H1 (cell line): ENCODE data around the gene CORO1C. TPM values are rescaled to one million over a fixed set of nuclear protein-coding genes. Genes with fewer than 3 reads are reported as not detected.
A peak's percentile ranks its signal among the peaks of the same experiment; 100 is the strongest.

Experiments
- CTCF ChIA-PET: fragments of 300-600 bp; sonication (Branson Sonifier 250); formaldehyde crosslinking; loops from one replicate; lab custom pipeline; 2021; ENCODE audit not compliant: partially characterized antibody; lab: Charles Lee
- POLR2A ChIA-PET: fragments of 300-600 bp; sonication (Branson Sonifier 250); formaldehyde crosslinking; loops from one replicate; lab custom pipeline; 2021; ENCODE audit warnings: inconsistent platforms; ENCODE audit not compliant: partially characterized antibody; lab: Charles Lee
- DNase-seq, 2 experiments: peaks; one replicate each; pipeline versions ENCODE4 v3.0.0 to v3.0.0-alpha.2; 2010 to 2022; ENCODE audit warnings: low spot score in 2 of 2, low read depth in 1 of 2, mixed read lengths in 1 of 2
- FAIRE-seq: peaks from 2 replicates; lab custom pipeline; 2011; peaks lifted over from hg19 to GRCh38; lab: Jason Lieb, UNC
- H2AFZ ChIP-seq: 2 replicates; pipeline ENCODE4 v1.8.1; 2012; ENCODE audit warnings: low read length, inconsistent platforms
- H2AK5ac ChIP-seq: 2 replicates; pipeline ENCODE4 v1.6.1; 2013; ENCODE audit warnings: low read depth, low read length
- H2BK120ac ChIP-seq: replicated peaks from 2 replicates; pipeline ENCODE3; 2013; ENCODE audit warnings: low read depth, low read length, inconsistent platforms
- H2BK12ac ChIP-seq: 2 replicates; pipeline ENCODE4 v1.6.1; 2013; ENCODE audit warnings: low read depth, low read length
- H2BK15ac ChIP-seq: 2 replicates; pipeline ENCODE4 v1.6.1; 2013; ENCODE audit warnings: low read length
- H2BK20ac ChIP-seq: 2 replicates; pipeline ENCODE4 v1.6.1; 2013; ENCODE audit warnings: low read length
- H2BK5ac ChIP-seq: 2 replicates; pipeline ENCODE4 v1.6.1; 2013; ENCODE audit warnings: low read depth, low read length
- H3K14ac ChIP-seq: 2 replicates; pipeline ENCODE4 v1.6.1; 2013; ENCODE audit warnings: inconsistent platforms; ENCODE audit not compliant: insufficient read length
- H3K18ac ChIP-seq: 2 replicates; pipeline ENCODE4 v1.6.1; 2013; ENCODE audit warnings: low read length; ENCODE audit errors: extremely low read depth
- H3K23ac ChIP-seq: 2 replicates; pipeline ENCODE4 v1.6.1; 2013; ENCODE audit warnings: inconsistent platforms; ENCODE audit not compliant: insufficient read length
- H3K23me2 ChIP-seq: 2 replicates; pipeline ENCODE4 v1.6.1; 2013; ENCODE audit warnings: low read depth, low read length
- H3K27ac ChIP-seq: 2 replicates; pipeline ENCODE4 v1.6.1; 2011; ENCODE audit warnings: low read depth, low read length, inconsistent platforms
- H3K27me3 ChIP-seq, 4 experiments: replicated peaks in 1 of 4; 1 replicate in 1 of 4; 2 replicates in 3 of 4; pipeline versions ENCODE4 v1.6.1 to v1.8.1; 2011 to 2013; ENCODE audit warnings: low read length in 3 of 4, mild to moderate bottlenecking in 3 of 4, inconsistent platforms in 2 of 4, mixed read lengths in 2 of 4, moderate library complexity in 1 of 4; ENCODE audit not compliant: control insufficient read depth in 3 of 4, insufficient read depth in 3 of 4; ENCODE audit errors: extremely low read depth in 1 of 4
- H3K36me3 ChIP-seq, 4 experiments: 2 replicates each; pipeline versions ENCODE4 v1.6.1 to v1.8.1; 2011 to 2013; ENCODE audit warnings: mild to moderate bottlenecking in 4 of 4, low read length in 3 of 4, moderate library complexity in 2 of 4, control low read depth in 1 of 4, inconsistent platforms in 1 of 4; ENCODE audit not compliant: insufficient read depth in 4 of 4, control insufficient read depth in 2 of 4
- H3K4ac ChIP-seq: replicated peaks from 2 replicates; pipeline ENCODE3; 2013; ENCODE audit warnings: low read length, low read depth, mixed read lengths, inconsistent platforms; ENCODE audit not compliant: insufficient read length
- H3K4me1 ChIP-seq, 4 experiments: replicated peaks in 1 of 4; 1 replicate in 1 of 4; 2 replicates in 3 of 4; pipeline versions ENCODE4 v1.6.1 to v1.8.1; 2011 to 2013; ENCODE audit warnings: low read length in 3 of 4, inconsistent platforms in 2 of 4, mixed read lengths in 1 of 4; ENCODE audit not compliant: insufficient read depth in 4 of 4, control insufficient read depth in 3 of 4
- H3K4me2 ChIP-seq, 2 experiments: 2 replicates each; pipeline versions ENCODE4 v1.6.1 to v1.8.1; 2011 to 2013; ENCODE audit warnings: low read depth in 2 of 2, low read length in 2 of 2, control low read depth in 1 of 2, inconsistent platforms in 1 of 2, mild to moderate bottlenecking in 1 of 2; ENCODE audit not compliant: insufficient read depth in 1 of 2
- H3K4me3 ChIP-seq, 4 experiments: fragments of 200-600, 300-600 bp in 1 of 4; sonication (generic), shearing (Covaris generic), sonication (Bioruptor Twin) in 1 of 4; 2 replicates each; pipeline versions ENCODE4 v1.5.1 to v1.8.1; 2011 to 2016; ENCODE audit warnings: low read length in 4 of 4, low read depth in 3 of 4, control low read depth in 2 of 4, inconsistent platforms in 2 of 4, mild to moderate bottlenecking in 2 of 4, mixed read lengths in 1 of 4, moderate library complexity in 1 of 4; ENCODE audit not compliant: insufficient read depth in 2 of 4; ENCODE audit errors: extremely low read depth in 1 of 4
- H3K56ac ChIP-seq: replicated peaks from 2 replicates; pipeline ENCODE3; 2013; ENCODE audit warnings: low read depth, mild to moderate bottlenecking, mixed read lengths, low read length, inconsistent platforms; ENCODE audit not compliant: insufficient read length
- H3K79me1 ChIP-seq: 2 replicates; pipeline ENCODE4 v1.6.1; 2013; ENCODE audit warnings: low read depth, low read length, control low read depth
- H3K79me2 ChIP-seq, 2 experiments: 2 replicates each; pipeline versions ENCODE4 v1.6.1 to v1.8.1; 2012 to 2013; ENCODE audit warnings: low read length in 2 of 2, mild to moderate bottlenecking in 2 of 2, inconsistent platforms in 1 of 2; ENCODE audit not compliant: insufficient read depth in 2 of 2, control insufficient read depth in 1 of 2
- H3K9ac ChIP-seq, 4 experiments: replicated peaks in 1 of 4; 1 replicate in 1 of 4; 2 replicates in 3 of 4; pipeline versions ENCODE4 v1.6.1 to v1.8.1; 2011 to 2013; ENCODE audit warnings: low read depth in 3 of 4, low read length in 3 of 4, control low read depth in 2 of 4, mild to moderate bottlenecking in 2 of 4, moderate library complexity in 2 of 4, inconsistent platforms in 1 of 4; ENCODE audit errors: extremely low read depth in 1 of 4
- H3K9me3 ChIP-seq, 2 experiments: 2 replicates each; pipeline versions ENCODE4 v1.6.1 to v1.8.1; 2012 to 2013; ENCODE audit warnings: mild to moderate bottlenecking in 2 of 2, moderate library complexity in 2 of 2, control low read depth in 1 of 2, inconsistent platforms in 1 of 2, low read depth in 1 of 2, low read length in 1 of 2, mixed read lengths in 1 of 2; ENCODE audit not compliant: insufficient read depth in 2 of 2
- H4K20me1 ChIP-seq, 2 experiments: replicated peaks in 1 of 2; 2 replicates each; pipeline versions ENCODE3 to v1.8.1; 2011 to 2013; ENCODE audit warnings: inconsistent platforms in 2 of 2, low read length in 2 of 2, mild to moderate bottlenecking in 1 of 2; ENCODE audit not compliant: insufficient read depth in 2 of 2, control insufficient read depth in 1 of 2
- H4K5ac ChIP-seq: 2 replicates; pipeline ENCODE4 v1.6.1; 2013; ENCODE audit warnings: low read length, low read depth, mixed read lengths, inconsistent platforms; ENCODE audit not compliant: insufficient read length
- H4K8ac ChIP-seq: 2 replicates; pipeline ENCODE4 v1.8.0; 2013; ENCODE audit warnings: mild to moderate bottlenecking, moderate library complexity, low read length, inconsistent platforms; ENCODE audit not compliant: insufficient read depth; ENCODE audit errors: extremely low read depth
- H4K91ac ChIP-seq: replicated peaks from 2 replicates; pipeline ENCODE3; 2013; ENCODE audit warnings: low read length, mixed read lengths, inconsistent platforms; ENCODE audit not compliant: insufficient read length
- CBX8 ChIP-seq: fragments of 300-800, 300-1000 bp; sonication (generic); IDR thresholded peaks from 2 replicates; pipeline ENCODE4 v1.7.1; 2016; ENCODE audit warnings: low read depth, low read length, borderline replicate concordance
- EP300 ChIP-seq, 2 experiments: IDR thresholded peaks; 1 replicate in 1 of 2; 2 replicates in 1 of 2; pipeline ENCODE4 v1.6.1; 2011 to 2012; ENCODE audit warnings: low read depth in 2 of 2, low read length in 2 of 2, mild to moderate bottlenecking in 2 of 2, borderline replicate concordance in 1 of 2, inconsistent platforms in 1 of 2, moderate library complexity in 1 of 2
- KDM4A ChIP-seq: IDR thresholded peaks from one replicate; pipeline ENCODE4 v1.7.1; 2012; ENCODE audit warnings: low read depth, mild to moderate bottlenecking, moderate library complexity, low read length, inconsistent platforms; ENCODE audit not compliant: severe bottlenecking
- MAFK ChIP-seq: IDR thresholded peaks from 2 replicates; pipeline ENCODE4 v1.6.1; 2012; ENCODE audit warnings: low read depth, mild to moderate bottlenecking, improper control_type of control experiment, low read length
- POLR2AphosphoS5 ChIP-seq: IDR thresholded peaks from 2 replicates; pipeline ENCODE4 v1.6.1; 2011; ENCODE audit warnings: low read depth, low read length
- RAD21 ChIP-seq, 2 experiments: IDR thresholded peaks in 1 of 2; conservative IDR thresholded peaks in 1 of 2; 2 replicates each; pipeline ENCODE4 v1.6.1; 2011; ENCODE audit warnings: low read depth in 2 of 2, low read length in 2 of 2, improper control_type of control experiment in 1 of 2, inconsistent platforms in 1 of 2, mild to moderate bottlenecking in 1 of 2, moderate library complexity in 1 of 2
- SIX5 ChIP-seq: IDR thresholded peaks from 2 replicates; pipeline ENCODE4 v1.6.1; 2011; ENCODE audit warnings: mild to moderate bottlenecking, low read depth, low read length
- YY1 ChIP-seq: IDR thresholded peaks from 2 replicates; pipeline ENCODE4 v1.6.1; 2011; ENCODE audit warnings: low read depth, mild to moderate bottlenecking, low read length
- ZNF274 ChIP-seq: IDR thresholded peaks from 2 replicates; pipeline ENCODE4 v1.7.0; 2012; ENCODE audit warnings: low read length, borderline replicate concordance; ENCODE audit errors: extremely low read depth
- WGBS, 2 experiments: shearing (Covaris generic) in 1 of 2; methylation state at CpG; one replicate each; pipeline versions ENCODE4 v1.1.6 to v1.1.7; 2013 to 2015; ENCODE audit warnings: low lambda C conversion rate in 2 of 2, mixed read lengths in 2 of 2, inconsistent platforms in 1 of 2, low coverage in 1 of 2, missing lambda C conversion rate in 1 of 2; ENCODE audit not compliant: insufficient replicate concordance in 2 of 2, insufficient coverage in 1 of 2, insufficient read length in 1 of 2; ENCODE audit errors: extremely low coverage in 1 of 2, missing lambda C conversion rate in 1 of 2; 5-methylcytosine and 5-hydroxymethylcytosine counted together
- polyA plus RNA-seq, 7 experiments: library from polyadenylated mRNA; depleted of rRNA in 3 of 7; stranded (reverse) in 5 of 7; unstranded in 2 of 7; fragments of >200 nt in 5 of 7; fragments of 200-250 nt in 2 of 7; gene quantifications; 1 replicate in 5 of 7; 2 replicates in 1 of 7; 4 replicates in 1 of 7; pipeline versions ENCODE4 v1.2.1 to v1.2.3, GENCODE V29; 2011 to 2013; ENCODE audit warnings: missing spikeins in 2 of 7, mixed read lengths in 2 of 7
- total RNA-seq: library from RNA; stranded (reverse); fragmentation: NEBNext Ultra II Directional; extraction: Animal tissue kit (Norgen Biotek cat#: 25700); gene quantifications from 2 replicates; pipeline ENCODE4 v1.2.1, GENCODE V29; 2021

The CORO1C gene
- total and polyA plus RNA-seq, 2 of the 8 experiments (the other 6 are each of a cell fraction or from before 2014, with no cell fraction given), result 72.7 to 120 TPM

DNA sequence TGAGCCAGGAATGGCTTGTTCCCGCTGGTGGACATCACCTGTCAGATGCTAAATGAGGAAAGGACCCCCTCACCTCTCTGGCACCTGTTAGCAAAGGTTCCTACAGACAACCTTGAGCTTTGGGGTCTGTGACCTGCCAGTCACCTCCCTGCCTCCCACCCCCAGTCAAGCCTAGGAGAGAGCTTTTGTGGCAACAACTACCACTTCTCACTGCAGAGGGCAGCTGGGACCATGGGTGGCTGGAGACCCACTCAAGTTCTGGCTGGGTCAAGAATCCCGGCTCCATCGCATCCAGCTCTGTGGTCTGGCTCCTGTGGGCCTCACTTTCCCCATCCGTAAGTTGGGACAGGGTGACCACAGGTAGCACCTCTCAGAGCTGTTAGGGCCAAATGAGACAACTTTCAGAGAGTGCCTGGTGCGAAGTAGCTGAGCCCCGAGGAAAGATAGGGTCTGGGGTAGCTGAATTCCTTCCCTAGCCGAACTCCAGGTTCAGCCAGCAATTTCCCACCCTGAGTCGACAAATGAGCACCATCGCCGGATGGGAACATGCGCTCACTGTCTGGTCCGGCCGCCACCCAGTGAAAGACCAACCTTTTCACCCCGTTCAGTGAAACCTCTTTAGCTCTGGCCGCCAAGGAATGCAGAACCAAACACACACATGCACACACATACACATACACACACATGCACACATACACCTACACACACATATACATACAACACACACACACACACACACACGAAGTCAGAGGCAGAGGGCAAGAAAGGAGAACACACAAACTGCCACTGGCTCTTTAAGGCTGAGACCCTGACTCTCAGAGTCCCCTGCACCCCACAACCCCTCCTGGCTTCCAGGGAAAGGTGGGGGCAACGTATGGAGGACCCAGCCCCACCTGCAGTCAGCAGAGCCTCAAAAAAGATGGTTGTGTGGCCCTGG, 135.3 kb downstream of the CORO1C start:
- Histone ChIP-seq H2BK12ac (peak overlapping the region; percentile 75; the same call in 1 of the 2 replicates), H2BK5ac (0 out of 2 replicates have a peak overlapping the region, but pooled peaks have one; percentile 60), H3K79me2 (no peaks in the 10 kb centered on the region), H3K9ac (peak overlapping the region in 1 of 4 experiments; percentile 9; a peak in 1 of 7 replicates), H4K91ac (no peak overlapping the region), H3K36me3 (no peaks in the 10 kb centered on the region), H3K4me1 (peaks cover 0 to 14% (median 0%) of the 10 kb centered on the region in 4 experiments; a peak in 3 of 7 replicates), H2BK120ac (no peak overlapping the region), H2AK5ac (no peak overlapping the region), H4K20me1 (peaks cover 0 to 8% of the 10 kb centered on the region in 2 experiments), H3K23ac (no peak overlapping the region), H3K56ac (no peak overlapping the region), H2BK15ac (peak overlapping the region; percentile 98; the same call in 1 of the 2 replicates), H2BK20ac (0 out of 2 replicates have a peak overlapping the region, but pooled peaks have one; percentile 80), H3K9me3 (no peaks in the 10 kb centered on the region), H3K4me2 (no peak overlapping the region), H3K27me3 (no peaks in the 10 kb centered on the region; a peak in 1 of 7 replicates), H3K14ac (no peak overlapping the region), H3K4me3 (no peak overlapping the region), H3K4ac (no peak overlapping the region), H3K23me2 (peaks cover 7% of the 10 kb centered on the region; the same call in 1 of the 2 replicates), H2AFZ (no peak overlapping the region), H3K79me1 (no peaks in the 10 kb centered on the region; the same call in 1 of the 2 replicates), H4K8ac (no peak overlapping the region), H3K27ac (no peak overlapping the region), H3K18ac (no peak overlapping the region), H4K5ac (no peak overlapping the region)
- DNase-seq (no peak), FAIRE-seq (no peak)
- ChIA-PET CTCF (interaction anchor here (0.8 to 2.8 kb wide), 7 partner anchors 10 to 208 kb away, joined by 3 to 16 read pairs (median 4); no protein-coding TSS in a partner anchor), POLR2A (interaction anchor here (0.6 to 1.1 kb wide), 5 partner anchors 8 to 134 kb away, joined by 3 read pairs; no protein-coding TSS in a partner anchor)
- 87% methylated on average over 17 of the region's 17 CpGs; no CpG with 5 or more reads in 1 of the 2 experiments for WGBS, 2 experiments
- TF ChIP-seq ZNF274 (no peak), SIX5 (no peak), POLR2AphosphoS5 (no peak), RAD21 (IDR thresholded peaks at IDR 0.05 in 1 of 2, conservative IDR thresholded peaks at IDR 0.05 in 1 of 2; ENCODE audit: low read depth in 2 of 2, low read length in 2 of 2) (no peak), YY1 (no peak), CBX8 (no peak), EP300 (IDR thresholded peaks at IDR 0.05; ENCODE audit: borderline replicate concordance in 1 of 2, low read depth in 2 of 2, low read length in 2 of 2) (no peak), KDM4A (no peak), MAFK (no peak)
